ENCODE results near the gene MGST3.

- no peak for TF ChIP-seq EP300 (IDR thresholded peaks at IDR 0.05; ENCODE audit: borderline replicate concordance)
- TF ChIP-seq REST (IDR thresholded peaks at IDR 0.05; ENCODE audit: low read depth) = no peak
- no peak for TF ChIP-seq RAD21 (IDR thresholded peaks at IDR 0.05; ENCODE audit: low read depth)
- TF ChIP-seq NFIC (IDR thresholded peaks at IDR 0.05) = no peak
- TF ChIP-seq, protein P1, sequence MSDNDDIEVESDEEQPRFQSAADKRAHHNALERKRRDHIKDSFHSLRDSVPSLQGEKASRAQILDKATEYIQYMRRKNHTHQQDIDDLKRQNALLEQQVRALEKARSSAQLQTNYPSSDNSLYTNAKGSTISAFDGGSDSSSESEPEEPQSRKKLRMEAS (IDR thresholded peaks at IDR 0.05) = no peak
Measured at GRCh38 chr1:165616987-165617546, 14.0 kb upstream of the MGST3 start.
